MG63 (cell line): ENCODE results near the gene CHI3L2. TPM values are rescaled to one million over a fixed set of nuclear protein-coding genes. Genes with fewer than 3 reads are reported as not detected.

ENCODE experiments used
- DNase-seq: peaks from one replicate; pipeline ENCODE4 v3.0.0-alpha.2; 2020
- H3K27me3 ChIP-seq: fragments of 250-450 bp; sonication (Bioruptor Pico); 2 replicates; pipeline ENCODE4 v1.5.1; 2020; ENCODE audit warnings: mild to moderate bottlenecking, moderate library complexity
- H3K36me3 ChIP-seq: fragments of 250-450 bp; sonication (Bioruptor Pico); 2 replicates; pipeline ENCODE4 v1.5.1; 2020; ENCODE audit warnings: mild to moderate bottlenecking, moderate library complexity
- H3K4me3 ChIP-seq: fragments of 250-450 bp; sonication (Bioruptor Pico); 2 replicates; pipeline ENCODE4 v1.5.1; 2020; ENCODE audit warnings: mild to moderate bottlenecking, moderate library complexity
- H3K9me3 ChIP-seq: fragments of 250-450 bp; sonication (Bioruptor Pico); 2 replicates; pipeline ENCODE4 v1.5.1; 2020; ENCODE audit warnings: mild to moderate bottlenecking, moderate library complexity
- total RNA-seq: library from RNA; depleted of rRNA; stranded (reverse); fragments of >200 nt; shearing (Covaris generic); gene quantifications from 2 replicates; pipeline ENCODE4 v1.2.3, GENCODE V29; 2014; ENCODE audit warnings: low replicate concordance

CHI3L2 gene
- total RNA-seq, 1 experiment from 2014 or later = 3.2 TPM

- Histone ChIP-seq H3K9me3 (no peaks in the 10 kb centered on the region), H3K36me3 (no peaks in the 10 kb centered on the region), H3K4me3 (no peak overlapping the region), H3K27me3 (no peaks in the 10 kb centered on the region)
- peak; percentile 88 for DNase-seq
These were observed 586 bp downstream of the CHI3L2 start for GRCh38 chr1:111227851-111228747.

- DNase-seq = no peak
- no peak overlapping the region for H3K4me3 ChIP-seq
- no peaks in the 10 kb centered on the region for H3K9me3 ChIP-seq
- no peaks in the 10 kb centered on the region for H3K27me3 ChIP-seq
- no peaks in the 10 kb centered on the region for H3K36me3 ChIP-seq
These were observed 1.2 kb downstream of the CHI3L2 start for GRCh38 chr1:111228748-111229126.

DNA sequence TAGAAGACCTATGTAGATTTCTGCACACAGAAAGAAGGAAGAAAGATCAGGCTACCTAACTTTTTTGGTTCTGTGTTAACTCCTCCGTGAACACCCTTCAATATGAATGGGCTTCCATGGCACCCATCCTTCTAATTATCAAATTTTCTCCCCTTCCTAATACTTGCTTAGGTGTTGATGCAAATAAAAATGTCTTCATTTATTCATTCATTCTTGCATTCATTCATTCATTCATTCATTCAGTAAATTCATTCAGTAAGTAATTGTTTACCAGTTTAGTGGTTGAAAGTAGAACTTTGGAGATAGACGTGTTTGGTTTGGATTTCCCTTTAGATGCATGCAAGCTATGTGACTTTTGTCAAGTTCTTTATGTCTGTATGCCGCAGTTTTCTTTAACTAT lies 4.6 kb downstream of the CHI3L2 start:
- Histone ChIP-seq H3K9me3 (no peaks in the 10 kb centered on the region), H3K36me3 (no peaks in the 10 kb centered on the region), H3K4me3 (no peak overlapping the region), H3K27me3 (no peaks in the 10 kb centered on the region)
- no peak for DNase-seq

DNA sequence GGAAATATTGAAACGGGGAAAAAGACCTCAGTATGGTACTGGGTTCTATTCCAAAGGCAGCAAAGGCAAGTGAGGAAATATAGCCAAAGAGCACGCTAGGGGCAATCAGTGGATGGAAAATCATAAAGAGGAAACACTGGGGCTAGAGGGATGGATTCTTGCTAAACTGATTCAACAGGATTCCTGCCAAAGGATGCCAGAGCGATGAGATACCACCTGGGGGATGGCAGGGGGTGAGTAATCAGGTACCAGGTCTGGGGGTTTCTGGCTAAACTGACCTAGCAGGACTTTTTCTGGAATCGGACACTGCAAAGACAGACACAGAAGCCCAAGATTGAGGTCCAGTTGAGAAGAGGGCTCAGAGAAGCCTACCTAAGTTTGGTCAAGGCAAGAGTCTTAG lies 6.7 kb downstream of the CHI3L2 start:
- Histone ChIP-seq H3K9me3 (no peaks in the 10 kb centered on the region), H3K36me3 (no peaks in the 10 kb centered on the region), H3K27me3 (no peaks in the 10 kb centered on the region), H3K4me3 (no peak overlapping the region)
- peak; percentile 45 for DNase-seq

- H3K9me3 ChIP-seq = no peaks in the 10 kb centered on the region
- H3K36me3 ChIP-seq = no peaks in the 10 kb centered on the region
- H3K4me3 ChIP-seq = no peak overlapping the region
- no peaks in the 10 kb centered on the region for H3K27me3 ChIP-seq
- no peak for DNase-seq
These were observed 7.4 kb downstream of the CHI3L2 start for GRCh38 chr1:111234866-111235265.

GRCh38 chr1:111236379-111236778 lies 8.9 kb downstream of the CHI3L2 start:
- Histone ChIP-seq H3K27me3 (no peaks in the 10 kb centered on the region), H3K9me3 (no peaks in the 10 kb centered on the region), H3K36me3 (no peaks in the 10 kb centered on the region), H3K4me3 (no peak overlapping the region)
- no peak for DNase-seq

DNA sequence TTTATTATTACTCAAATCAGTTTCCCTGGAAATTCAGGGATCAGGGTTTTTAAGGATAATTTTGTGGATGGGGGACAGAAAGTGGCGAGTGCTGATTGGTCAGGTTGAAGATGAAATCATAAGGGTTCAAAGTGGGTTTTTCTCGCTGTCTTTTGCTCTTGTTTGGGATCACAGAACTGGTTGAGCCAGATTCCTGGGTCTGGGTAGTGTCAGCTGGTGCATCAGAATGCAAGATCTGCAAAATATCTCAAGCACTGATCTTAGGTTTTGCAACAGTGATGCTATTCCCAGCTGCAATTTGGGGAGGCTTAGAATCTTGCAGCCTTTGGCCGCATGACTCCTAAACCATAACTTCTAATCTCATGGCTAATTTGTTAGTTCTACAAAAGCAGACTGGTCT lies 9.3 kb downstream of the CHI3L2 start:
- Histone ChIP-seq H3K4me3 (no peak overlapping the region), H3K36me3 (no peaks in the 10 kb centered on the region), H3K27me3 (no peaks in the 10 kb centered on the region), H3K9me3 (no peaks in the 10 kb centered on the region)
- no peak for DNase-seq

DNA sequence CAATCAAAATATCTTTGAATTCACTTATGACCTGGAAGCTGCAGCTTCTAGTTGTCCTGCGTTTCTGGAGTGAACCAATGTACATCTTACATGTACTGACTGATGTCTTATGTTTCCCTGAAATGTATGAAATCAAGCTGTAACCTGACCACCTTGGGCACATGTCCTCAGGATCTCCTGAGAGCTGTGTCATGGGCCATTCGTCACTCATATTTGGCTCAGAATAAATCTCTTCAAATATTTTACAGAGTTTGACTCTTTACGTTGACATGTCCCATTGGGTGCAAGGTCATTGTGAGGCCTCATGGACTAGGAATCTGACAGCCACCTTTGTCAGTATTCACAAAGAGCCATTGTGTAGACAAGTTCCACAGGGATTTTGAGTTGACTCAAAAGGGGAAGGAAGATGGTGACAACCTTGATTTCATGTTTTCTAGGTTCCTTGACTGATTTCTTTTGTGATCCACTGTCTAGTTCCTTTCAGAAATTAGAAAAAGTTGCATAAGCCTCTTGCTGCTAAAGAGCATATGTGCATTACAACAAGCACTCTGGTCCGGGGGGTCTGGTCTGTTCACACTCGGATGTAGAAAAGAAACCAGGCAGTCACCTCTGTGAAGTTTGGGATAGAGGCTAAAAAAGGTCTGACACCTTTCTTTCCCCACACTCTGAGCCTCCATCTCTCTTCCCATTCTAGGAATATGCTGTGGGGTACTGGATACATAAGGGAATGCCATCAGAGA lies 10.7 kb downstream of the CHI3L2 start:
- no peak for DNase-seq
- H3K9me3 ChIP-seq = no peaks in the 10 kb centered on the region
- no peak overlapping the region for H3K4me3 ChIP-seq
- no peaks in the 10 kb centered on the region for H3K36me3 ChIP-seq
- no peaks in the 10 kb centered on the region for H3K27me3 ChIP-seq

DNA sequence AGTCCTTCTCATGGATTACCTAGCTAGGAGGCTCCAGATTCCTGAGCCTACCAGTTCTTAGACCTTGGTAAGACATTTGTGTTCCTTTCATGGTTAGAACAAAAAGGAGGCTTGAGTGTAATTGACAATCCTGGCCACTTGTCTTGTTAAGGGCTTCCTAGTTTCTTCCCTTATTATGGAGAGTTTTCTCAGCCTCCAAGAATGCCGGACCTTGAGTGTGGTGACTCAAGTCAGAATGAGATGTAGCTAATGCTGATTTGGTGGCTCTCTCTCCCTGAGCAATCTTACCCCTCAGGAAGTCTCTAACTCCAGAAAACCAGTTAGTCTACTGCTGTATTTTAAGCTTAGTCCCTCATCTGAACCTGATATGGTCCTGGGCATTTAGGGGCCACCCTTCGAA lies 14.3 kb downstream of the CHI3L2 start:
- Histone ChIP-seq H3K9me3 (no peaks in the 10 kb centered on the region), H3K36me3 (no peaks in the 10 kb centered on the region), H3K4me3 (no peak overlapping the region), H3K27me3 (no peaks in the 10 kb centered on the region)
- DNase-seq = no peak

DNA sequence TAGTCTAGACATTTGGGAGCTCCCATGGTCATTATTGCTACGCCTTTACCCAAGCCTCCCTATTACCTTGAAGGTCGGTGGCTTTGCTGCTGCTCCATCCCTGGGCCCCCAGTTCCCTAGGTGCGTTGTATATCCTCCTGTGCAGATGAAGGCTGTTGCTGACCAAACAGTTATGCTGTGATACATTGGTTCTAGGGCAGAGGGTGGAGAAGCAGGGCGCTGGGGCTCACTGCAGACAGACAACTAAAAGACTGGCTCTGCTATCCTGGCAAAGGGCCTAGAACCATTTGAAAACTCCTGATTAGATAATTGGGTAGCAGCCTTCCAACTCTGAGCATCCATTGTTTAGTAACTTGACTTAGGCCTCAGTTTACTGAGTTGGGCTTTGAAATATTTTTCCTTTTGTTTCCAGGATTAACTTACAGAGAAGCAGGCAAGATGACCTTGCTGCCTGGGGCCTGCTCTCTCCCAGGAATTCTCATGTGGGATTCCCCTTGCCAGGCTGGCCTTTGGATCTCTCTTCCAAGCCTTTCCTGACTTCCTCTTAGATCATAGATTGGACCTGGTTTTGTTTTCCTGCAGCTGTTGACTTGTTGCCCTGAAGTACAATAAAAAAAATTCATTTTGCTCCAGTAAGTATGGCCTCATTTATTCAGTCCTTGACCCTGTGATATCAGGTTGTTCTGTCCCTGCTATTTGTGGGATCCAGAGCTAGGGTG lies 15.5 kb downstream of the CHI3L2 start:
- H3K36me3 ChIP-seq = no peaks in the 10 kb centered on the region
- H3K9me3 ChIP-seq = no peaks in the 10 kb centered on the region
- peak; percentile 74 for DNase-seq
- no peak overlapping the region for H3K4me3 ChIP-seq
- H3K27me3 ChIP-seq = no peaks in the 10 kb centered on the region

DNA sequence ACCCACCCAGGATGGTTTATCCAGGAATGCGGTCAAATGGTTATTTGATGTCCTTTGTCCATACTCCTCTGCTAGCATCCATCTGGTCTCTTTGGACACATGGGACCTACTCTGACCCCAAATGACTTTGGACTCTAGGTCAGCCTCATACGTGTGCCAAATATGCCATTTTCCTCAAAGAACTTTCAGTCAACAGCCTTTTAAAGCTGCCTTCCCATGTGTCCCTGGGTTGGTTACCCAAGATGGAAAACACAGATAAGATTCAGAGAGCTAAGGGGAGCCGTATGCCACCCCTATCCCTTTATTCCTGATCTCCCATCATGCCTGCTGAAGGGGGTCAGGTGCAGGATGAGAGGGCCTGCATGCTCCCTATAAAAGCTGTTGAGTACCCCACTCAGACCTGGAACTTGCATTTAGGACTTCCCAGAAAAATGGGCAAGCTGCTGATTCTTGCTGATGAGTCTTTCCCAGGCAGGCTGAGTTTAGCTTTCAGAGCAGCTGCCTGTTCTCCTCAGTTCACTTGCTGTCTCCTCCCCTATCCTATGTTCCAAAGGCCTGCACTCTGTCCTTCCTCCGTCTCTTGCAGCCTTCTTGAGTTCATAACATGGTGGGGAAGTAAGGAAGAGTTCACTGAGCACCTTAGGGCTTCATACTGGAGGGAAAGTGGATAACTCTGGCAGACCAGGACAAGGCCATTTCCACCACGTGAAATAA lies 19.8 kb downstream of the CHI3L2 start:
- H3K27me3 ChIP-seq = peaks cover 4% of the 10 kb centered on the region; the same call in 1 of the 2 replicates
- no peak for DNase-seq
- no peaks in the 10 kb centered on the region for H3K36me3 ChIP-seq
- H3K4me3 ChIP-seq = no peak overlapping the region
- H3K9me3 ChIP-seq = no peaks in the 10 kb centered on the region

- no peak for DNase-seq
- Histone ChIP-seq H3K9me3 (no peaks in the 10 kb centered on the region), H3K27me3 (peaks cover 4% of the 10 kb centered on the region; the same call in 1 of the 2 replicates), H3K4me3 (no peak overlapping the region), H3K36me3 (no peaks in the 10 kb centered on the region)
These were observed 22.4 kb downstream of the CHI3L2 start for GRCh38 chr1:111249960-111250359.

GRCh38 chr1:111251570-111251969 lies 24.1 kb downstream of the CHI3L2 start:
- Histone ChIP-seq H3K36me3 (no peaks in the 10 kb centered on the region), H3K27me3 (peaks cover 6% of the 10 kb centered on the region), H3K4me3 (no peak overlapping the region), H3K9me3 (no peaks in the 10 kb centered on the region)
- DNase-seq = no peak

DNA sequence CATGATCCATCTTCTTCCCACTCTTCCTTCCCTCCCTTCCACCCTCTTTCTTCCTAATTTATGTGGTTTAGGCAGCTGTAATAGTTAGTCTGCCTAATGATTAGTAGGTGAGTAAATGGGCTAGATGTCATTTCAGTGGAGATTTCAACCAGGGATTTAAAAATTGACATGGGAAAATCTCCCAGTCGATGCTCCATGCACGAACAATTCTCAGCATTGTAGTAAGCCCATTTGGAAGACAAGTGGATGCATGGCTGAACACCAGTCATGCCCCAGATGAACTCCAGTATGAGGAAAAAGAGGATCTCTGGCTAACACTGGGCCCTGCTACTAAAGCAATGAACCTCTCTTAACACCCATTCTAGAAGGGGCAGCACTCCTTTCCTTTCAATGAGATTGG lies 25.3 kb downstream of the CHI3L2 start:
- DNase-seq = no peak
- H3K4me3 ChIP-seq = no peak overlapping the region
- peaks cover 6% of the 10 kb centered on the region for H3K27me3 ChIP-seq
- H3K36me3 ChIP-seq = no peaks in the 10 kb centered on the region
- H3K9me3 ChIP-seq = no peaks in the 10 kb centered on the region

- H3K27me3 ChIP-seq = peaks cover 6% of the 10 kb centered on the region
- no peaks in the 10 kb centered on the region for H3K9me3 ChIP-seq
- H3K4me3 ChIP-seq = no peak overlapping the region
- H3K36me3 ChIP-seq = no peaks in the 10 kb centered on the region
- no peak for DNase-seq
These were observed 26.4 kb downstream of the CHI3L2 start for GRCh38 chr1:111253876-111254275.

DNA sequence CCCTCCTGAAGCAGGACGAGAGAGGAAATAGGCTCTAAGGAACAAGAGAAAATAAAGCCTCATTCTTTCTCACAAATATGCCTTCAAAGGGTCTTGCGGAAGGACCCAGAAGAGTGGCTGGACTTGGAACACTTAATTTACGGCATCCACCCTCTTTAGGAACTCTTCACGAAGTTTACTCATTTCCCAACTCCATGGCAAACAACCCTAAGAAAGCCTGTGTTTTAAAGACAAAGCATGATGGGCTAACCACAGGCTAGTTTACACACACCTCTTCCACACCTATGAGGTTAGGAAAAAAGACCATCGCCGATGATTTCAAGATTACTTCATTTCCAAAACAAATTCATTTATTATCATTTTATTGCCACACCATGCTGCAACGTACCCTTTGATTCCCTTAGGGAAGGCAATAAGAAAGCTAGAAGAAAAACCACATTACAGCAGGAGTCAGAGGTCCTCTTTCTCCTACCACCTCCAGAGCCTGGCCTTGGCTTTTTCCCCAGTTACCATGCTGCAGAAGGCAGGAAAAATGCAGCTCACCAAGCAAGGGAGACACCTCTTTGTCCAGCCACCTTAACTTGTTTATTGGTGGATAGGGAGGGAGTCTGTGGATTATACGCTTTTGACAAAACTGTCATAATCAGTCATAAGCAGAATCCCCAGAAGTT lies 29.6 kb downstream of the CHI3L2 start:
- Histone ChIP-seq H3K27me3 (peaks cover 3% of the 10 kb centered on the region), H3K36me3 (no peaks in the 10 kb centered on the region), H3K4me3 (no peak overlapping the region), H3K9me3 (no peaks in the 10 kb centered on the region)
- no peak for DNase-seq
